ENCODE data around the gene MANEAL.

Gene MANEAL, protein sequence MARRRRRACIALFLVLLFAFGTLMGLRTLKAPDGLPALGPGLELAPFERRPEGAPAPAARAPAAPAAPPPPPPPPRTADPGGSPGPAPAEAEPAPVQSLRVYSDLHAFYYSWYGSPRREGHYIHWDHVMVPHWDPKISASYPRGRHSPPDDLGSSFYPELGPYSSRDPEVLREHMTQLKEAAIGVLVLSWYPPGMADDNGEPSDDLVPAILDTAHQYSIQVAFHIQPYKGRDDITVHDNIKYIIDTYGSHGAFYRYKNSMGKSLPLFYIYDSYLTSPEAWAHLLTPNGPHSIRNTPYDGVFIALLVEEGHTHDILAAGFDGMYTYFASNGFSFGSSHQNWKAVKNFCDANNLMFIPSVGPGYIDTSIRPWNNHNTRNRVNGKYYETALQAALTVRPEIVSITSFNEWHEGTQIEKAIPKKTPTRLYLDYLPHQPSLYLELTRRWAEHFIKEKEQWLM

GRCh38 chr1:37793773-37794371 is at the start of gene MANEAL:
Gene MANEAL (plus strand): TSS chr1:37793847. CDS start chr1:37794183, 336 bp downstream.
- peaks cover 3% of the 10 kb centered on the region; the same call in 1 of the 2 replicates for H3K36me3 ChIP-seq (ENCODE audit: control insufficient read depth, insufficient read depth, low read length)
- peaks cover 63% of the 10 kb centered on the region for H3K27me3 ChIP-seq (ENCODE audit: control insufficient read depth, insufficient read depth, low read length)
- peak within 1 kb of the TSS; percentile 71 for H3K9ac ChIP-seq (ENCODE audit: low read length)
- H3K9me3 ChIP-seq (ENCODE audit: control insufficient read depth, insufficient read depth, low read depth, low read length), result no peaks in the 10 kb centered on the region
- H3K27ac ChIP-seq (ENCODE audit: low read depth, low read length), result no peak within 1 kb of the TSS
- peaks cover 5% of the 10 kb centered on the region for H3K4me1 ChIP-seq (ENCODE audit: control insufficient read depth, insufficient read depth, low read length)
- H3K4me3 ChIP-seq (ENCODE audit: low read depth, low read length), result peak within 1 kb of the TSS; percentile 80

- H3K36me3 ChIP-seq (ENCODE audit: control insufficient read depth, insufficient read depth, low read length), result no peaks in the 10 kb centered on the region
- no peak overlapping the region for H3K27ac ChIP-seq (ENCODE audit: low read depth, low read length)
- peaks cover 2% of the 10 kb centered on the region; the same call in 1 of the 2 replicates for H3K9me3 ChIP-seq (ENCODE audit: control insufficient read depth, insufficient read depth, low read depth, low read length)
- H3K4me3 ChIP-seq (ENCODE audit: low read depth, low read length), result no peak overlapping the region
- no peaks in the 10 kb centered on the region for H3K4me1 ChIP-seq (ENCODE audit: control insufficient read depth, insufficient read depth, low read length)
- H3K9ac ChIP-seq (ENCODE audit: low read length), result no peak overlapping the region
- peaks cover 61% of the 10 kb centered on the region for H3K27me3 ChIP-seq (ENCODE audit: control insufficient read depth, insufficient read depth, low read length)
These were observed 46.8 kb upstream of the MANEAL start for GRCh38 chr1:37746806-37747205.

DNA sequence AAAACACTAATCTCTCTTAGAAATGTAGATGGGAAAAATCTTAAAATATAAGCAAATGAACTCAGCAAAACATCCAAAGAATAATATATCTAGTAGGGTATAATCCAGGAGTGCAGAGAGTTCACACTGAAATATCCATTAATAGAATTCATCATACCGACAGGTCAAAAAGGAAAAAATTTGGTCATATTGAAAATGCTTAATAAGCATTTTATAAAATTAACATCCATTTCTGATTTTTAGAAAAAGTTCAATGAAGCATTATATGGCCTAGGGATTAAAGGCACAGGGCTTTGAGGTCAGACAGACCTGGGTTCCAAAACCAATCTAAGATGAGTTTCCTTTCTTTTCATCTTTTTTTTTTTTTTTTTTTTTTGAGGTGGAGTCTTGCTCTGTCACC is 45.1 kb upstream of the MANEAL start:
- H3K4me1 ChIP-seq (ENCODE audit: control insufficient read depth, insufficient read depth, low read length), result no peaks in the 10 kb centered on the region
- H3K4me3 ChIP-seq (ENCODE audit: low read depth, low read length), result no peak overlapping the region
- no peak overlapping the region for H3K9ac ChIP-seq (ENCODE audit: low read length)
- peaks cover 2% of the 10 kb centered on the region; the same call in 1 of the 2 replicates for H3K9me3 ChIP-seq (ENCODE audit: control insufficient read depth, insufficient read depth, low read depth, low read length)
- H3K36me3 ChIP-seq (ENCODE audit: control insufficient read depth, insufficient read depth, low read length), result no peaks in the 10 kb centered on the region
- no peak overlapping the region for H3K27ac ChIP-seq (ENCODE audit: low read depth, low read length)
- peaks cover 68% of the 10 kb centered on the region for H3K27me3 ChIP-seq (ENCODE audit: control insufficient read depth, insufficient read depth, low read length)

DNA sequence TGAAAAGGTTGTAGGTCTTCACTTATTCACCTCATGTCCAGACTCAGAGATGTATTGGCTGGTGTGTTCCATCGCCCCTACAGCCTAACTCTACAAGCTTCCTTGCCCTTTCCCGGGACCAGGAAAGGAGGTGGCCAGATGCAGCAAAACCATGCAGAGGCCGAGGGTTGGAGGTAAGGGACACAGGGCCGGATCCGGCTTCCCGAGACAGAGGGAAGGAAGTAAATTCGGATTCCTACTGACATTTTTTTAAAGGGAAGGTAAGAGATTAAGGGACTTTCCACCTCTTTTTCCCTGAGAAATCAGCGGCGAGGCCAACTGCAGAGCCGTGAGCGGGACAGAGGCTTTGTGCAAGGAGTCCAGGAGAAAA is 41.4 kb upstream of the MANEAL start:
- peaks cover 90% of the 10 kb centered on the region for H3K27me3 ChIP-seq (ENCODE audit: control insufficient read depth, insufficient read depth, low read length)
- no peaks in the 10 kb centered on the region for H3K4me1 ChIP-seq (ENCODE audit: control insufficient read depth, insufficient read depth, low read length)
- no peak overlapping the region for H3K9ac ChIP-seq (ENCODE audit: low read length)
- peak overlapping the region; percentile 58; the same call in 1 of the 2 replicates for H3K4me3 ChIP-seq (ENCODE audit: low read depth, low read length)
- no peaks in the 10 kb centered on the region for H3K36me3 ChIP-seq (ENCODE audit: control insufficient read depth, insufficient read depth, low read length)
- no peaks in the 10 kb centered on the region for H3K9me3 ChIP-seq (ENCODE audit: control insufficient read depth, insufficient read depth, low read depth, low read length)
- H3K27ac ChIP-seq (ENCODE audit: low read depth, low read length), result no peak overlapping the region

DNA sequence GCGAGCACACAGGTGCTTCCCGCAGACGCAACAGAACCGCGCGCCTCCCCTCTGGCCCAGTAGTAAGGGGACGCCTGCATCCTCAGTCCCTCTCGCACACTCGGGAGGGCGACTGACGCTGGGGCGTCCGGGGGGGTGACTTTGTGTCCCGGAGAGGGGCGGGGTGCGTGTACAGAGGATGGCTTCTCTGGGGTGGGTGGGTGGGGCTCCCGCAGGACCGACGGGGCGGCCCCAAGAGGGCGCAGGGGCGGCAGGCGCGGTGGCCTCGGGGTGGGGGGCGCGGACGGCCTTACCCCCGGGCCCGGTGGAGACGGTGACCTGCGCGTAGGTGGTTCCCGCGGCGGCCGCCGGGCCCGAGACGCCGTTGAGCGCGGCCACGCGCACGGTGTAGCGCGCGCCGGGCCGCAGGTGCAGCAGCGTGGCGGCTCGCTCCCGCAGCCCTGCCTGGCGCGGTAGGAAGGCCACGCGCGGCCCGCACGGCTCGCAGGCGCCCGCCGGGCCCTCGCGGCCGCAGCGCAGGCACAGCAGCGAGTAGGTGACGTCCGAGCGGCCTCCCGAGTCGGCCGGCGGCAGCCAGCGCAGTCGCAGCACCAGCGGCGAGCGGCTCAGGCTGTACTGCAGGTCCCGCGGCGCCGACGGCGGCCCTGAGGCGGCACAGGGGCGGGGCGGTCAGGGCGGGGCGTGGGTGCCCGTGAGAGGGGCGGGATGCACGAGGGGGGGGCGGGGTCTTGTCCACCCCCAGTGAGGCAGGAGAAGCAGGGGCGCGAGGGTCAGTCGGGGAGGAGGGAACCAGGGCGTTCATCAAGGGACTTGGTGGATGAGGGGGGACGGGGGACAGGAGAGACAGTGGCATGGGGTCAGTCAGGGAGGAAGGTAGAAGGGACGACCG is 40.8 kb upstream of the MANEAL start:
- H3K9me3 ChIP-seq (ENCODE audit: control insufficient read depth, insufficient read depth, low read depth, low read length), result no peaks in the 10 kb centered on the region
- peak overlapping the region; percentile 58 for H3K4me3 ChIP-seq (ENCODE audit: low read depth, low read length)
- peaks cover 94% of the 10 kb centered on the region for H3K27me3 ChIP-seq (ENCODE audit: control insufficient read depth, insufficient read depth, low read length)
- no peaks in the 10 kb centered on the region for H3K36me3 ChIP-seq (ENCODE audit: control insufficient read depth, insufficient read depth, low read length)
- no peaks in the 10 kb centered on the region for H3K4me1 ChIP-seq (ENCODE audit: control insufficient read depth, insufficient read depth, low read length)
- H3K9ac ChIP-seq (ENCODE audit: low read length), result peak overlapping the region; percentile 16
- H3K27ac ChIP-seq (ENCODE audit: low read depth, low read length), result no peak overlapping the region

DNA sequence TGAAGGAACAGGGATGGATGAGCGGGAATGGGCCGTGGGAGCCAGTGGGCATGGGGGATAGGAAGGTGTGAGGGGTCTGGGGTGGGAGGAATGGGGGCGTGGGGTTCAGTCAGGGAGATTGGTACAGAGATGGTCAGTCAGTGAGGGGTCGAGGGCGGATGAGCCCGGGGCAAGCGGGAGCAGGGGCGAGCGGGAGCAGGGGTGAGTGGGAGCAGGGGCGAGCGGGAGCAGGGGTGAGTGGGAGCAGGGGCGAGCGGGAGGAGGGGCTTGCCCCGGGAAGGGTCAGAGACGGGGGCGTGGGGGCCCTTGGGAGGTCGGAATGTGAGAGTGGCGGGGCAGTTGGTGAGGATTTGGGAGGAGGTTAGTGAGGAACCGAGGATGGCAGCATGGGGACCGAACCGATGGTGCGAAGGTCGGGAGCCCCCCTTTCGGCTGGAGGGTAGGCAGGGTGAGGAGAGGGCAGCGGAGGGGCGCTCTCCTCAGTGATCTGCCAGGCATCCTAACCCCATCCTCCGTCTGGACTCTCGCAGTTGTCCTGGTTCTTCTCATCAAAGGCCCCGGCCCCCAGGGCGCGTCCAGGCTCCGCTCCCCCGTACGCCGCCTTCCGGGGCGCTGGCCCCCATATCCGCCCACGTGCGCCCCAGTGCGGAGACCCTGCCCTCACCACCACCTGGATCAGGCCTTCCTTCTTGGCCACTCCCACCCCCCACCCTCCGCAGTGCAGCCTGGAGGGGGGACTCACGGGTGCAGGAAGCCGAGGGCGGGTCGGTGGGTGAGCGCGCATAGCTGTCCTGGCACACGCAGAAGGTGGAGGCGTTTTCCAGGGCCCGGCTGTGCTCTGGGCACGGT is 40.0 kb upstream of the MANEAL start:
- no peak overlapping the region for H3K27ac ChIP-seq (ENCODE audit: low read depth, low read length)
- H3K4me1 ChIP-seq (ENCODE audit: control insufficient read depth, insufficient read depth, low read length), result no peaks in the 10 kb centered on the region
- no peak overlapping the region for H3K9ac ChIP-seq (ENCODE audit: low read length)
- peak overlapping the region; percentile 58 for H3K4me3 ChIP-seq (ENCODE audit: low read depth, low read length)
- H3K36me3 ChIP-seq (ENCODE audit: control insufficient read depth, insufficient read depth, low read length), result no peaks in the 10 kb centered on the region
- peaks cover 96% of the 10 kb centered on the region for H3K27me3 ChIP-seq (ENCODE audit: control insufficient read depth, insufficient read depth, low read length)
- no peaks in the 10 kb centered on the region for H3K9me3 ChIP-seq (ENCODE audit: control insufficient read depth, insufficient read depth, low read depth, low read length)

DNA sequence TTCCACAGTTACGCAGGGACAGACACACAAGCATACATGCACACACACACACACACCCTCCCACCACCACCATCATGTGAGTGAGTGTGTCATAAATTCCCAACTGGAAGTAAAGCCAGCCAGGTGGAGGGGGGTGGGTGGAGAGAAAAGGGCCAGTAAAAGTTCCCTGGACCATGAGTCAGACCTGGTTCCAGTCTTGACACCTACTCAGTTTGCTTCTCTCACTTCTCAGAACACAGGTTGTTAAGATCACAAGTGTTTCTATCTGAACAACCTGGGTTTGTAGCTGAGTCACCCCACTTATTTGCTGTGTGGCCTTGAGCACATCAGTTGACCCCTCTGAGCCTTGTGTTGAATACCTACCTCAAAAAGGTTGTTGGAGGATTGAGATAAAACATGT is 38.4 kb upstream of the MANEAL start:
- no peak overlapping the region for H3K9ac ChIP-seq (ENCODE audit: low read length)
- H3K4me1 ChIP-seq (ENCODE audit: control insufficient read depth, insufficient read depth, low read length), result no peaks in the 10 kb centered on the region
- no peaks in the 10 kb centered on the region for H3K36me3 ChIP-seq (ENCODE audit: control insufficient read depth, insufficient read depth, low read length)
- H3K27me3 ChIP-seq (ENCODE audit: control insufficient read depth, insufficient read depth, low read length), result peaks cover 100% of the 10 kb centered on the region
- no peak overlapping the region for H3K27ac ChIP-seq (ENCODE audit: low read depth, low read length)
- H3K4me3 ChIP-seq (ENCODE audit: low read depth, low read length), result no peak overlapping the region
- no peaks in the 10 kb centered on the region for H3K9me3 ChIP-seq (ENCODE audit: control insufficient read depth, insufficient read depth, low read depth, low read length)

DNA sequence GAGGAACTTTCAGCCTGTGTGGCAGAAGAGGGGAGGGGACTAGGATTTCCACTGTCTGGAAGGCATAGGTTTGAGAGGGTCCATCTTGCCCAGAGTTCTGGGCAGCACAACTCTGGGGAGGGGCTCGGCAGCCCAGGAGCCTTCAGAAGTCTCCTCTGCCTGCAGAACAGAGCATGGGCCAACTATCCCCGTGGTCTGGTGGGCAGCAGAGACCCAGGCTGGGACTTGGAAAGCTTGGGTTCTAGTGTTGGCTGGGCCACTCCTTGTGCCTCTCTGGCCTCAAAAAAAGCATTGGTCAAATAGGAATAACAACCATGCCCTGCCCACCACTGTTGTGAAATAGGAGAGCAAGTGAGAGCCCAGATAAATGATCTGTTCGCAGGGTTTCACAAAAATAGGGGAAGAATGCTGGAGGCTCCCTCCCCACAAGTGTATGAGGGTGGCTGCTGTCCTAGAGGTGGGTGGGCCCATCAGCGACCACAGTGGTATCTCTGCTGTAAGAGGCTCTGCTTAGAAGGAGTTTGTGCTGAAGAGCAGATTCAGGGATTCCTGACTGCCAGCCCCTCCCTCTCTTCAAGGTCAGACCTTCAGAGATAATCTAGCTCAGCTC is 37.6 kb upstream of the MANEAL start:
- Histone ChIP-seq H3K27me3 (ENCODE audit: control insufficient read depth, insufficient read depth, low read length) (peaks cover 100% of the 10 kb centered on the region), H3K9ac (ENCODE audit: low read length) (no peak overlapping the region), H3K36me3 (ENCODE audit: control insufficient read depth, insufficient read depth, low read length) (no peaks in the 10 kb centered on the region), H3K27ac (ENCODE audit: low read depth, low read length) (no peak overlapping the region), H3K9me3 (ENCODE audit: control insufficient read depth, insufficient read depth, low read depth, low read length) (no peaks in the 10 kb centered on the region), H3K4me1 (ENCODE audit: control insufficient read depth, insufficient read depth, low read length) (no peaks in the 10 kb centered on the region), H3K4me3 (ENCODE audit: low read depth, low read length) (no peak overlapping the region)

DNA sequence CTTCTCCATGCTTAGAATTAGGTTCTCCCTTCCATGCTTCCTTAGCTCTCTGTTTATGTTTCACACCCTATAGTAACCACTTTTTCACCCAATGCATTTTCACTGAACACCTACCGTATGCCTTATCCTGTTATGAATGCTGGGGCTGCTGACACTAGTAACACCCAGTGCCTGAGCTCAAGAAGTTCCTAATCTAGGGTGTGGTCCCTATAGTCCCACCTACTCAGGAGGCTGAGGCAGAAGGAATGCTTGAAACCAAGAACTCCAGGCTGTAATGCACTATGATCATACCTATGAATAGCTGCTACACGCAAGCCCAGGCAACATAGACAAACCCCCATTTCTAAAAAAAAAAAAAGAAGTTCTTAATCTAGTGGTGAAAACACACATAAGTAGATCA is 34.2 kb upstream of the MANEAL start:
- Histone ChIP-seq H3K9me3 (ENCODE audit: control insufficient read depth, insufficient read depth, low read depth, low read length) (no peaks in the 10 kb centered on the region), H3K27me3 (ENCODE audit: control insufficient read depth, insufficient read depth, low read length) (peaks cover 100% of the 10 kb centered on the region), H3K4me3 (ENCODE audit: low read depth, low read length) (no peak overlapping the region), H3K4me1 (ENCODE audit: control insufficient read depth, insufficient read depth, low read length) (no peaks in the 10 kb centered on the region), H3K36me3 (ENCODE audit: control insufficient read depth, insufficient read depth, low read length) (no peaks in the 10 kb centered on the region), H3K9ac (ENCODE audit: low read length) (no peak overlapping the region), H3K27ac (ENCODE audit: low read depth, low read length) (no peak overlapping the region)
